ENCODE measurements around the gene PCDHGB6. TPM values are rescaled to one million over a fixed set of nuclear protein-coding genes. Genes with fewer than 3 reads are reported as not detected.
"Not testable (repeated sequence)": the region's sequence is repeated elsewhere in the genome, so short reads cannot be mapped to it uniquely, and the experiment has no call there.

The PCDHGB6 gene
- total RNA-seq, 1 donor from 2014 or later: 1.2 TPM

GRCh38 chr5:141374627-141375026 lies 33.2 kb upstream of the PCDHGB6 start:
- CTCF ChIA-PET: interaction anchor here (1.3 kb wide), 1 partner anchor 23 kb away, joined by 3 read pairs; the partner anchor contains the start of gene PCDHGB5
- Mint-ChIP-seq H3K36me3 (ENCODE audit: low read depth) (no peaks in the 10 kb centered on the region), H3K4me3 (no peak overlapping the region), H3K27me3 (peaks cover 31% of the 10 kb centered on the region), H3K4me1 (peaks cover 7% of the 10 kb centered on the region), H3K9me3 (peaks cover 24% of the 10 kb centered on the region), H3K27ac (no peak overlapping the region)
- intact Hi-C loops (cut with micrococcal nuclease): loop anchor here (5.0 kb wide), 1 partner anchor 38 kb away; the partner anchor contains the start of gene PCDHGA10
- DNase-seq (no peak), ATAC-seq (ENCODE audit: low read depth) (no peak)
- POLR2A ChIA-PET: no interaction called here
- no peak for TF ChIP-seq CTCF (IDR thresholded peaks at IDR 0.05)

GRCh38 chr5:141375444-141376155 lies 32.2 kb upstream of the PCDHGB6 start:
- Mint-ChIP-seq H3K27me3 (peaks cover 28% of the 10 kb centered on the region), H3K9me3 (peaks cover 24% of the 10 kb centered on the region)
- H3K36me3 Mint-ChIP-seq (ENCODE audit: low read depth); H3K4me3 Mint-ChIP-seq; H3K4me1 Mint-ChIP-seq; ATAC-seq (ENCODE audit: low read depth); POLR2A ChIA-PET; DNase-seq; CTCF ChIA-PET; H3K27ac Mint-ChIP-seq; intact Hi-C loops (cut with micrococcal nuclease): not testable (repeated sequence)

DNA sequence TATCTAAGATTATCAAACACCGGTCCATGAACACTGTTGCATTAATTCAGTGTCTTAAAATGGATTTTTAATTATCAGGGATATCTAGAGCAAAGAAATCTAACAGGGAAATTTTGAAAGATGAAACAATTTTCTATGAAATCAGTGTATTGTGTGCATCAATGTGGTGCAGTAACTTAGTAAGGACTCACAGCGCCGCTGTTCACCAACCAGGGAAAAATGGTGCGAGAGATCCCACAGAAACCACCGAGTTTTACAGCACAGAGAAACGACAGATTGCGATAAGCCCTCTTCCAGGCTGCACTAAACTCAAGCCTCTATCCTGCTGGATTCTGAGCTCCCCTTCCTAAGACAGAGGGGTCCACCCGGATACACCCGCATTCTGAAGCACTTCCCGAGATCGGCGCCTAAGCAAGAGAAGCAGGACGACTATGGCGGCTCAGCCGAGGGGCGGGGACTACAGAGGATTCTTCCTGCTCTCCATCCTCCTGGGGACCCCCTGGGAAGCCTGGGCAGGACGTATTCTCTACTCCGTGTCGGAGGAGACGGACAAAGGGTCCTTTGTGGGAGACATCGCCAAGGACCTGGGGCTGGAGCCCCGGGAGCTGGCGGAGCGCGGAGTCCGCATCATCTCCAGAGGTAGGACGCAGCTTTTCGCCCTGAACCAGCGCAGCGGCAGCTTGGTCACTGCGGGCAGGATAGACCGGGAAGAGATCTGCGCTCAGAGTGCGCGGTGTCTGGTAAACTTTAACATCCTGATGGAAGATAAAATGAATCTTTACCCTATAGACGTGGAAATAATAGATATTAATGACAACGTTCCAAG lies 25.1 kb upstream of the PCDHGB6 start, which contains the start of gene PCDHGA7:
PCDHGA7 (plus strand) TSS at position 274 of the 826 bp plus-strand sequence; CDS start at position 432, 158 bp downstream.
- H3K4me3 Mint-ChIP-seq: peak within 1 kb of the TSS; percentile 76
- H3K36me3 Mint-ChIP-seq (ENCODE audit: low read depth): peaks cover 2% of the 10 kb centered on the region
- no peaks in the 10 kb centered on the region for H3K4me1 Mint-ChIP-seq
- H3K27me3 Mint-ChIP-seq: peaks cover 51% of the 10 kb centered on the region
- H3K27ac Mint-ChIP-seq: no peak within 1 kb of the TSS
- peaks cover 15% of the 10 kb centered on the region for H3K9me3 Mint-ChIP-seq
- intact Hi-C loops (cut with micrococcal nuclease): no loop called here
- DNase-seq (no peak), ATAC-seq (ENCODE audit: low read depth) (no peak)
- CTCF ChIA-PET: no interaction called here
- POLR2A ChIA-PET: no interaction called here
- no peak for TF ChIP-seq CTCF (IDR thresholded peaks at IDR 0.05)

GRCh38 chr5:141383345-141383744 lies 24.5 kb upstream of the PCDHGB6 start:
- Mint-ChIP-seq H3K9me3 (peaks cover 16% of the 10 kb centered on the region), H3K27ac (no peak overlapping the region), H3K36me3 (ENCODE audit: low read depth) (peaks cover 2% of the 10 kb centered on the region), H3K27me3 (peaks cover 53% of the 10 kb centered on the region), H3K4me3 (no peak overlapping the region), H3K4me1 (no peaks in the 10 kb centered on the region)
- intact Hi-C loops (cut with micrococcal nuclease): no loop called here
- TF ChIP-seq CTCF (IDR thresholded peaks at IDR 0.05): no peak
- ChIA-PET CTCF (no interaction called here), POLR2A (no interaction called here)
- DNase-seq (no peak), ATAC-seq (ENCODE audit: low read depth) (no peak)

DNA sequence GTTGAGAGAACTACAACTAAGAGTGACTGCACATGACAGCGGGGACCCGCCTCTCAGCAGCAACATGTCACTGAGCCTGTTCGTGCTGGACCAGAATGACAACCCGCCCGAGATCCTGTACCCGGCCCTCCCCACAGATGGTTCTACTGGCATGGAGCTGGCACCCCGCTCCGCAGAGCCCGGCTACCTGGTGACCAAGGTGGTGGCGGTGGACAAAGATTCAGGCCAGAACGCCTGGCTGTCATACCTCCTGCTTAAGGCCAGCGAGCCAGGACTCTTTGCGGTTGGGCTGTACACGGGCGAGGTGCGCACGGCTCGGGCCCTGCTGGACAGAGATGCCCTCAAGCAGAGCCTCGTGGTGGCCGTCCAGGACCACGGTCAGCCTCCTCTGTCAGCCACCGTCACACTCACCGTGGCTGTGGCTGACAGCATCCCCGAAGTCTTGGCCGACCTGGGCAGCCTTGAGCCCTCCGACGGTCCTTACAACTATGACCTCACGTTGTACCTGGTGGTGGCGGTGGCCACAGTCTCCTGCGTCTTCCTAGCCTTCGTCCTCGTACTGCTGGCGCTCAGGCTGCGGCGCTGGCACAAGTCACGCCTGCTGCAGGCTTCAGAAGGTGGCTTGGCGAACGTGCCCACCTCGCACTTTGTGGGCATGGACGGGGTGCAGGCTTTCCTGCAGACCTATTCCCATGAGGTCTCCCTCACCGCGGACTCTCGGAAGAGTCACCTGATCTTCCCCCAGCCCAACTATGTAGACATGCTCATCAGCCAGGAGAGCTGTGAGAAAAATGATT lies 23.2 kb upstream of the PCDHGB6 start:
- H3K36me3 Mint-ChIP-seq (ENCODE audit: low read depth): peaks cover 4% of the 10 kb centered on the region
- intact Hi-C loops (cut with micrococcal nuclease): no loop called here
- no peak for TF ChIP-seq CTCF (IDR thresholded peaks at IDR 0.05)
- DNase-seq (no peak), ATAC-seq (ENCODE audit: low read depth) (no peak)
- ChIA-PET POLR2A (no interaction called here), CTCF (no interaction called here)
- H3K9me3 Mint-ChIP-seq: peaks cover 17% of the 10 kb centered on the region
- H3K27ac Mint-ChIP-seq: no peak overlapping the region
- no peak overlapping the region for H3K4me3 Mint-ChIP-seq
- no peaks in the 10 kb centered on the region for H3K4me1 Mint-ChIP-seq
- H3K27me3 Mint-ChIP-seq: peaks cover 62% of the 10 kb centered on the region

DNA sequence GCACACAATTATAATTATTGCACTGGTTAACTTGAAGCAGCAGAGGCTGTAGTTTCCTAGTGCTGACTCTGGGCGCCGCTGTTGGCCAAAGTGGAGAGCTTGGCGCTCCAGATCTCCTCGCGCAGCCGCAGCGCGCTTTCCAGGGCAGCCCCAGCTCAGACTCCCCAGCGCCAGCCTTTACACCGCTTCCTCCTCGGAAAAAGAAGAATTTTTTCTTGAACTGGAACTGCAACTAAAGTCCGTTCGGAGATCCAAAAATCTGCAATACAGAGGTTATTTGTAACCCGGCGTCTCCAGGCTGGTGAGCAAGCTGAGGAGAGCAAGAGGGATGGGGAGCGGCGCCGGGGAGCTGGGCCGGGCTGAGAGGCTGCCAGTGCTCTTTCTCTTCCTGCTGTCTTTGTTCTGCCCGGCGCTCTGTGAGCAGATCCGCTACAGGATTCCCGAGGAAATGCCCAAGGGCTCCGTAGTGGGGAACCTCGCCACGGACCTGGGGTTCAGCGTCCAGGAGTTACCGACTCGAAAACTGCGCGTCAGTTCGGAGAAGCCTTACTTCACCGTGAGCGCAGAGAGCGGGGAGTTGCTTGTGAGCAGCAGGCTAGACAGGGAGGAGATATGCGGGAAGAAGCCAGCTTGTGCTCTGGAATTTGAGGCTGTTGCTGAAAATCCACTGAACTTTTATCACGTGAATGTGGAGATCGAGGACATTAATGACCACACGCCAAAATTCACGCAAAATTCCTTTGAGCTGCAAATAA lies 20.1 kb upstream of the PCDHGB6 start, which contains the start of gene PCDHGB4:
PCDHGB4 (plus strand) TSS at position 142 of the 755 bp plus-strand sequence; CDS start at position 329, 187 bp downstream.
- H3K36me3 Mint-ChIP-seq (ENCODE audit: low read depth); DNase-seq; intact Hi-C loops (cut with micrococcal nuclease); H3K4me1 Mint-ChIP-seq; H3K27ac Mint-ChIP-seq; POLR2A ChIA-PET: not testable (repeated sequence)
- peaks cover 63% of the 10 kb centered on the region for H3K27me3 Mint-ChIP-seq
- peak; percentile 65 for ATAC-seq (ENCODE audit: low read depth)
- H3K9me3 Mint-ChIP-seq: peaks cover 24% of the 10 kb centered on the region
- CTCF ChIA-PET: interaction anchor here (1.1 kb wide), 1 partner anchor 170 kb away, joined by 4 read pairs; no protein-coding TSS in a partner anchor
- H3K4me3 Mint-ChIP-seq: peak within 1 kb of the TSS; percentile 58

All from activated B cell treated with CpG ODN at 0.5 μM for 24 hours (primary cell).